ENCODE data around the gene ACTR1A.
"Not testable (repeated sequence)": the region's sequence is repeated elsewhere in the genome, so short reads cannot be mapped to it uniquely, and the experiment has no call there.

Gene ACTR1A

DNA sequence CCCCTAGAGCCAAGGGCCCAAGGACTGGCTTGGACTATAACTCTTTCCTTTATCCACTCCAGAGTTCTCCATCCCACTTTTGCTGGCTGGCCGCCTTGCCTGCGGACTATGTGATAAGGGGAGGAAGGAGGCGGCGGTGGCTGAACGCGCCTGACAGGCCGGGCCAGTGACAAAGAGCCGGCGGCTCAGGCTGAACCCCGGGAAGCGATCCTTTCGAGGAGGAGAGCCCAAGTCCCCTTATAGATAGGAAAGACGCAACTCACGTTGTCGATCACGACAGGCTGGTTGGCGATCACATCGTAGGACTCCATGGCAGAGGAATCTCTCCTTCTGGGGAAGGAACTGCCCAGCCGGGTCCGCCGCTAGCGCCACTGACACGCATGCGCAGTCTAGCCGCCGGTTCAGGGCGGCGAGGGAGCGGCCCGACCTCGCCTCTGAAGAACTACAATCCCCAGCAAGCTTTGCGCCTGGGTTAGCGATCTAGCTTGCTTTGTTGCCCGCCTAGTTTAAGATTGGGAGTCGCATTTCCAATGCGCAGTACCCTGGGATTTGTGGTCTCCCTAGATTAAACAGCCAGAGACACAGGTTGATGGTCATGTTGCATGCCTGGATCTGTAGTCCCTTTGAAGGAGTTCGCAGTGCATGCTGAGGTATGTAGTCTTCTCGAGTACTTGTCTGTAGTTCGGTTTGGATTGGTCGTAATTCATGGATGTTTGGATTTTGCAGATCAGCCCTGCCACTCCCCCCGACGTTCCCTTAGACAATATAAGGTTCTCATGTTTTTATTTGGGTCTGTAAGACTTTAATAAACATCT is at the start of gene ACTR1A:
Gene ACTR1A, minus strand, starts transcription at position 376 of the 815 bp plus-strand sequence. Its CDS starts 65 bp downstream, at position 311.
- peak; percentile 74 to 99 (median 96) for DNase-seq

- no peak for DNase-seq
Measured at GRCh38 chr10:102550636-102551210, 48.2 kb upstream of the ACTR1A start.

DNA sequence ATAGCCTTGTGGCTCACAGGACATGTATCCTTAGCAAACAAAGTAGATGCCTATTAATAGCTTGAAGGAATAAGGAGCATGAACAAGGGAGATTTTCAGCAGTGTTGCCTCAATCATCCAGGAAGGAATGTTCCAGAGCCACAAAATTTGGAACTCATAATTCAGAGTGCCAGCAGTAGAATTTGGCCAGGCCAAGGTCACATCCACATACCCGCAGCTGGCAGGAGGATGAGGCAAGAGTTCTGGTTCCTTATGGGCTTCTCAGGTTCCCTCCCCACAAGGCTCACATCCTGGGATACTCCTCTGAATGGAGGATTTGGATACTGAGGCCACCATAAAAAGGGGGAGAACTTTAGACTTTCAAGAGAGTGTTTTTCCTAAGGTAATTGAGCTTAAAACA is 47.0 kb upstream of the ACTR1A start:
- DNase-seq = no peak

DNA sequence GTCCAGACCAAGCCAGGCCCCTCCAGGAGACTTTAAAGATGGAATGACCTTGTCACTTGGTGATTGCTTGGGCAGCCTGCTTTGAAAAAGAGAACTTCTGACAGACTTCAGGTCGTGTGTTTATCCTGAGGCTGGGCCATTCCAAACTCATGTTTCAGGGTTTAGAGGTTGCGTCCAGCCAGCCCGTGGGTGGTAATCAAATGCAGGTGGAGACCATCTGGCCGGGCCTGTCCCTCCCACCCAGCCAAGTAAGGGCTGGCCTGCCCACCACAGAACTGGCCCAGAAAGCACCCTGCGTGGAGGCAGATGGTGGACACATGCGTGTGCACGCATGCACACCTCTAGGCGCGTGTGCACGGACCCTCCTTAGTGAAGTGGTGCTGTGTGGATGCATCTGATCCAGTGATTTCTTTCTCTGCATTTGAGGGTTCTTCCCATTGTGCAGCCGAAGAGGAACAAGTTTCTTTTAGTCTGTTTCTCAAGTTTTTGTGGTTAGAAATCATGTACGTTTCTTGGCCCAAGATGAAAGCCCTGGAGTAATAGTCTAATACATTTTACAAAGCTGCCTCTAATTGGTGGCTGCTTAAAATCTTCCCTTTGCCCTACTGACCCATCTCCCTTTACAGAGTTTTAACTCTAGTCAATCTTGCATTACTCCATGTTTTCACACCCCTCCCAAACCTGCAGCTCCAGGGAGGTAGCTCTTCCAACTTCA is 44.3 kb upstream of the ACTR1A start:
- DNase-seq = no peak

DNA sequence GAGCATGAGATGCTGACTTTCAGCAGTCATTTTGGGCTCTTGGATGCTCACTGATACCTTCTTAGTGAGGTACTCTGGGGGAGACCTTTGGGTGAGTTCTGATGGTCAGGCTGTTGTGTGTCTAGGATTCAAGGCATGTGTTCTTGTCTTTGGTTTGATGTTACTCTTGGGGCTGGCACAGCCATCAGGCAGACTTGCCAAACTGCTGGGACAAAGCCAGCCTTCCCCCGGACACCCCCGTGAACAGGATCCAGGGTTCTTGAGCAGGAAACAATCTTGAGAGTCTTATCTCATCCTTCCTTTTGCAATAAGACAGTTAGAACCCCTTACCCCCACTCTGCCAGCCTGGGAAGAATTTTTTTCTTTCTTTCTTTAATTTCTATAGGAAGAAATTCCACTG is 43.5 kb upstream of the ACTR1A start:
- DNase-seq = peak in 27 of 58 donors; percentile 1 to 66 (median 16)

DNA sequence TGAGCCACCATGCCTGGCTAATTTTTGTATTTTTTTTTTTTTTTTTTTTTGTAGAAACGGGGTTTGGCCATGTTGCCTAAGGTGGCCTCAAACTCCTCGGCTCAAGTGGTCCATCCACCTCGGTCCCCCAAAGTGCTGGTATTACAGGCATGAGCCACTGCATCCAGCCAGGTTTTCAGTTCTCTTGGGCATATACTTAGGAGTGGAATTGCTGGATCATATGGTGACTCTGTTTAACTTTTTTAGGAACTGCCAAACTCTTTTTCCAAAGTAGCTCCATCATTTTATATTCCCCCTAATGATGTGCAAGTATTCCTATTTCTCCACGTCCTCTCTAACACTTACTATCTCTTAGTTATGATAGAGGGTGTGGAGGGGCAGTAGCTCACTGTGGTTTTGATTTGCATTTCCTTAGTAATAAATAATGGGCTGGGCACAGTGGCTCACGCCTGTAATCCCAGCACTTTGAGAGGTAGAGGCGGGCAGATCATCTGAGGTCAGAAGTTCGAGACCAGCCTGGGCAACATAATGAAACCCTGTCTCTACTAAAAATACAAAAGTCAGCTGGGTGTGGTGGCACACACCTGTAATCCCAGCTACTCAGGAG is 42.9 kb upstream of the ACTR1A start:
- no peak for DNase-seq

- no peak for DNase-seq
Measured at GRCh38 chr10:102542800-102543418, 40.4 kb upstream of the ACTR1A start.

- no peak for DNase-seq
Measured at GRCh38 chr10:102540023-102540422, 37.5 kb upstream of the ACTR1A start.

DNA sequence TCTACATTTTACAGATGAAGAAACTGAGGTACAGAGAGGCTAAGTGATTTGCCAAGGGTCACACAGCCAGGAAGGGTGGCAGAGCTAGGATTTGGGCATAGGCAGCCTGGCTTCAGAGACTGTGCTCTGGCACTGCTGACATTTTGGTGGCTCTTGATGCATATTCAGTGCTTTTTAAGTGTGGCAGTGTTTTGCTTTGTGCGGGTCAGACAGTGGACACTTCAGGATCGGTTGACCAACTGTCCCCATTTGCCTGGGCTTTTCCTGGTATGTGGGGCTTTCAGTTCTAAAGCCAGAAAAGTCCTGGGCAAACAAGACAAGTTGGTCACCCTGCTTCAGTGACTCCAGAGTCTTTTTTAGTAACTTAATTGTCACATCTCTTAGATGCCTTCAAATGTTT is 36.3 kb upstream of the ACTR1A start:
- DNase-seq = no peak

DNA sequence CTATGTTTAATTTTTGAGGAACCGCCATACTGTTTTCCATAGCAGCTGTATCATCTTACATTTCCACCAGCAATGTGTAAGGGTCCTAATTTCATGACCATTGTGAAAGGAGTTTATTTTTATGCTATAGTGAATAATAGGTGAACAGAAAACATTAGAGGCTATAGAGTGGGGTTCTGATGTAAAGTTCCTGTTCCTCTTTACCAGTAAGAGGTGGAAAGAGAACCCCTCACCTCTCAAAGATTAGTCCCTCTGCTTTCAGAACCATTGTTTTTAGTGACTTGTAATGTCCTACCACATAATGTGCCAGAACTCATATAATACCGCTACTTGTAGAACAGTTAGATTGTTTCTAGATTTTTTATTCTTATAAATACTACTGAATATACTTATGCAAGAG is 35.4 kb upstream of the ACTR1A start:
- no peak for DNase-seq

DNA sequence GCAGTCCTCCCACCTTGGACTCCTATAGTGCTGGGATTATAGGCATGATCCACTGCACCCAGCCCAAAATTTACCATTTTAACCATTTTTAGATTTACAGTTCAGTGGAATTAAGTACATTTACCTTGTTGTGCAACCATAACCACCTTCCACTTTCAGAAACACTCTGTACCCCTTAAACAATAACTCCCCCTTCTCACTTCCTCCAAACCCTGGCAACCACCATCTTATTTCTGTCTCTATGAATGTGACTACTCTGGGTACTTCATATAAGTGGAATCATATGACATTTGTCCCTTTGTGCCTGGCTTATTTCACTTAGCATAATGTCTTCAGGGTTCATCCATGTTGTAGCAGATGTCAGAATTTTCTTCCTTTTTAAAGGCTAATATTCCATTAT is 34.9 kb upstream of the ACTR1A start:
- no peak for DNase-seq

DNA sequence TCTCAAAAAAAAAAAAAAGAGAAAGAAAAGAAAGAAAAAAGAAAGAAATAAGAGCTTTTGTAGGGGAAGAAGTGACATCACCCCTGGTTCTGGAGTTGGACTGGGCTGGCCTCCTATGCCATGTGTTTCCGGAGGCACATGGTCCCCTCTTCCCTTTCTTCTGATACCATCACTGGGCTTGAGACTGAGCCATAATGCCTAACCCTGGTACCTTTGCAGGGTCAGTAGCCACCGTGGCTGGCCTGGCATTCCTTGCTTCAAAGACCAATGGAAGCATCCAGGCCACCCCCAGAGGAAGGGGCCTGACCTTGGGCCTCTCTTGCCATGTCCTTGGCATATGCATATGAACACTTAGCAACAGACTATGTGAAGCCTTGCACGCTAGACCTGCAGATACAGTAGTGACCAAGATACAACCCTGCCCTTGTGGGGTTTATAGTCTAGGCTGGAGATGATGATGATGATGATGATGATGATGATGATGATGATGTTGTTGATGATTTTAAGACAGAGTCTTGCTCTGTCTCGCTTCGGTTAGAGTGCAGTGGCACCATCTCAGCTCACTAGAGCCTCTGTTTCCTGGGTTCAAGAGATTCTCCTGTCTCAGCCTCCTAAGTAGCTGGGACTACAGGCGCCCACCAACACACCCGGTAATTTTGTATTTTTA is 33.1 kb upstream of the ACTR1A start:
- no peak for DNase-seq

- DNase-seq = not testable (repeated sequence)
Measured at GRCh38 chr10:102534966-102535365, 32.5 kb upstream of the ACTR1A start.

GRCh38 chr10:102534333-102534732 is 31.8 kb upstream of the ACTR1A start:
- DNase-seq = no peak

DNA sequence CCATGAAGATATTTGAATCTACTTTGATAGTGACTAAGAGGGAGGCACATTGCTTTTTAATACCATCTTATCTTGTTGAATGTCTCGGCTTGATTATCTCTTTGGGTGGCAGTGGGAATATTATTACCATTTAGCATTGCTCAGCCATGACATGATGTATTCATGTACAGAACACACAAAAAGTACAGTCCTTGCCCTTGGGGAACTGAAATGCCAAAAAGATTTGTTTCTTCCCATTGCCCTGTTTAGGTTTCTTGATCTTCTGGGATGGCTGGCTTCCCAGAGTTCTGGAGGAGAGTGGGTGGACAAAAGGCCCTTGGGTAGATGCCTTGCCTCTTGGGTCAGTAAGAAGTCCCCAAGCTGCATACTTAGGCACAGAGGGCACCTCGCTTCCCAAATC is 25.0 kb upstream of the ACTR1A start:
- DNase-seq = no peak

- no peak for DNase-seq
Measured at GRCh38 chr10:102524746-102525145, 22.2 kb upstream of the ACTR1A start.

GRCh38 chr10:102523250-102524029 is 20.9 kb upstream of the ACTR1A start:
- no peak for DNase-seq

DNA sequence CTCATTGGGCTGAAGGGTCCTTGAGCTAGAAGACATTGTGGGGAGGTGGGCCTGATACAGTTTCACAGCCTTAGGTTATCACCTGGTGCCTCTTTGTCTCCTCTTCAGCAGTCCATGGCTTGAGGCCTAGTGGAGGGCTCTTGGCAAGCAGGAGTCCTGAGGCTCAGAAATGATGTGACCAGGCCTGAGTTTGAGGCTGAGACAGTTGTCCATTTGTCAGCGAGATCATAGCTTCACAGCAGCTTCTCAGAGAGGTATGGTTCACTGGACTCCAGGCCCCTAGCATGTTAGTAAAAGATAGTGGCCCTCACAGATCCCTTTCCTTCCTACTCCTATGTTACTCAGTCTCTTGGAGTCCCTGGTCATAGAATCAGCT is 20.4 kb upstream of the ACTR1A start:
- DNase-seq = no peak

- DNase-seq = no peak
Measured at GRCh38 chr10:102519246-102519825, 16.8 kb upstream of the ACTR1A start.

GRCh38 chr10:102517553-102517952 is 15.0 kb upstream of the ACTR1A start:
- no peak for DNase-seq

Measured in anterior cingulate cortex (tissue), 58 donors.